B cell (primary cell): ENCODE data around the gene ZNF407. TPM values are rescaled to one million over a fixed set of nuclear protein-coding genes. Genes with fewer than 3 reads are reported as not detected.

ENCODE experiments used
- ATAC-seq: fragments of 200-7000 bp; cut with Tn5 transposase; one replicate; pipeline ENCODE4 v1.10.0; 2021; ENCODE audit warnings: low read depth, mild to moderate bottlenecking, moderate number of reproducible peaks, moderate library complexity
- CTCF ChIA-PET: fragments of 350-600 bp; sonication (Branson Sonifier 250); formaldehyde crosslinking; loops from one replicate; lab custom pipeline; 2021; ENCODE audit warnings: antibody characterized with exemption, inconsistent platforms; lab: Charles Lee
- POLR2A ChIA-PET: fragments of 350-600 bp; sonication (Branson Sonifier 250); formaldehyde crosslinking; loops from one replicate; lab custom pipeline; 2021; ENCODE audit warnings: antibody characterized with exemption; lab: Charles Lee
- DNase-seq: peaks from one replicate; pipeline ENCODE4 v3.0.0; 2013
- H2AFZ ChIP-seq: 2 replicates; pipeline ENCODE4 v1.6.1; 2012; ENCODE audit warnings: mild to moderate bottlenecking, low read depth, low read length; ENCODE audit not compliant: insufficient read depth, poor library complexity, severe bottlenecking
- H3K27ac ChIP-seq, 2 donors: 1 replicate in 1 of 2; 2 replicates in 1 of 2; pipeline ENCODE4 v1.5.1; 2012 to 2013; ENCODE audit warnings: low read length in 2 of 2, mild to moderate bottlenecking in 2 of 2, moderate library complexity in 1 of 2
- H3K27me3 ChIP-seq, 4 experiments: fragments of 200-600 bp in 1 of 4; sonication (generic) in 1 of 4; replicated peaks in 1 of 4; 1 replicate in 2 of 4; 2 replicates in 2 of 4; pipeline versions ENCODE4 v1.6.1 to v1.7.0; 2013 to 2016; ENCODE audit warnings: low read length in 3 of 4, mild to moderate bottlenecking in 2 of 4, mixed read lengths in 1 of 4, moderate library complexity in 1 of 4; ENCODE audit not compliant: insufficient read depth in 4 of 4, control insufficient read depth in 3 of 4; ENCODE audit errors: control extremely low read depth in 1 of 4
- H3K36me3 ChIP-seq, 2 experiments: replicated peaks in 1 of 2; 1 replicate in 1 of 2; 2 replicates in 1 of 2; pipeline versions ENCODE4 v1.6.1 to v1.7.1; 2013; ENCODE audit warnings: low read length in 1 of 2; ENCODE audit not compliant: insufficient read depth in 2 of 2, control insufficient read depth in 1 of 2; ENCODE audit errors: control extremely low read depth in 1 of 2, extremely low read depth in 1 of 2
- H3K4me1 ChIP-seq, 2 donors: fragments of 200-600 bp in 1 of 2; sonication (generic) in 1 of 2; 1 replicate in 1 of 2; 2 replicates in 1 of 2; pipeline versions ENCODE4 v1.5.1 to v1.6.1; 2013 to 2017; ENCODE audit warnings: low read length in 2 of 2; ENCODE audit not compliant: control insufficient read depth in 2 of 2, insufficient read depth in 2 of 2
- H3K4me2 ChIP-seq: replicated peaks from 2 replicates; pipeline ENCODE3; 2012; ENCODE audit warnings: mild to moderate bottlenecking, low read depth, low read length; ENCODE audit not compliant: poor library complexity, severe bottlenecking
- H3K4me3 ChIP-seq, 5 experiments: fragments of 200-600 bp in 1 of 5; sonication (generic) in 1 of 5; 1 replicate in 3 of 5; 2 replicates in 2 of 5; pipeline versions ENCODE4 v1.5.1 to v1.7.0; 2011 to 2016; ENCODE audit warnings: low read length in 4 of 5, mild to moderate bottlenecking in 4 of 5, low read depth in 2 of 5, control low read depth in 1 of 5, moderate library complexity in 1 of 5; ENCODE audit not compliant: insufficient read depth in 1 of 5; ENCODE audit errors: control extremely low read depth in 1 of 5, extremely low read depth in 1 of 5
- H3K79me2 ChIP-seq: fragments of 200-600 bp; sonication (generic); one replicate; pipeline ENCODE4 v1.6.0; 2016; ENCODE audit warnings: low read length; ENCODE audit not compliant: control insufficient read depth, insufficient read depth
- H3K9ac ChIP-seq: fragments of 200-600 bp; sonication (generic); 2 replicates; pipeline ENCODE4 v1.6.1; 2017; ENCODE audit warnings: mild to moderate bottlenecking, low read length, moderate library complexity
- H3K9me3 ChIP-seq, 3 donors: one replicate each; pipeline versions ENCODE4 v1.6.1 to v1.7.1; 2013; ENCODE audit warnings: low read length in 2 of 3; ENCODE audit not compliant: control insufficient read depth in 2 of 3, insufficient read depth in 1 of 3; ENCODE audit errors: control extremely low read depth in 1 of 3
- H4K20me1 ChIP-seq: 2 replicates; pipeline ENCODE4 v1.6.0; 2012; ENCODE audit warnings: mild to moderate bottlenecking, low read length; ENCODE audit not compliant: insufficient read depth, control insufficient read depth, poor library complexity, severe bottlenecking
- H3K27ac Mint-ChIP-seq: one replicate; pipeline ENCODE4 v1.8.0; 2021; ENCODE audit warnings: mixed read lengths
- H3K27me3 Mint-ChIP-seq: one replicate; pipeline ENCODE4 v1.8.0; 2021; ENCODE audit warnings: mixed read lengths
- H3K4me1 Mint-ChIP-seq: one replicate; pipeline ENCODE4 v1.8.0; 2021; ENCODE audit warnings: mixed read lengths
- H3K4me3 Mint-ChIP-seq: one replicate; pipeline ENCODE4 v1.8.0; 2021; ENCODE audit warnings: mixed read lengths
- H3K9me3 Mint-ChIP-seq: one replicate; pipeline ENCODE4 v1.8.0; 2022; ENCODE audit warnings: mixed read lengths; ENCODE audit not compliant: insufficient read depth
- EZH2 ChIP-seq: IDR thresholded peaks from 2 replicates; pipeline ENCODE4 v1.6.1; 2012; ENCODE audit warnings: borderline replicate concordance, low read depth, mild to moderate bottlenecking, moderate library complexity, low read length; ENCODE audit not compliant: insufficient read depth, poor library complexity, severe bottlenecking
- WGBS: methylation state at CpG from one replicate; pipeline ENCODE4 v1.1.5; 2013; ENCODE audit warnings: missing lambda C conversion rate; ENCODE audit not compliant: insufficient coverage; 5-methylcytosine and 5-hydroxymethylcytosine counted together
- intact Hi-C: fragments of 100-400 bp; cut with micrococcal nuclease; formaldehyde crosslinking; loops from one replicate; pipeline ENCODE4 v1.10.0; 2022
- polyA plus RNA-seq: library from polyadenylated mRNA; depleted of rRNA; stranded (reverse); fragments of >200 nt; gene quantifications from 2 replicates; pipeline ENCODE4 v1.2.3, GENCODE V29; 2012
- total RNA-seq, 2 donors: library from RNA; stranded (reverse); fragments of 120-200 nt in 1 of 2; gene quantifications; 1 replicate in 1 of 2; 2 replicates in 1 of 2; pipeline versions ENCODE4 v1.2.3 to v1.2.4, GENCODE V29; 2013 to 2022
- TF ChIP-seq, protein P1 (sequence below): fragments of 200-600 bp; IDR thresholded peaks from one replicate; pipeline ENCODE4 v1.8.0; 2022; ENCODE audit warnings: antibody characterized with exemption, mild to moderate bottlenecking

ZNF407 gene
- total and polyA plus RNA-seq, 2 donors (not counting 1 experiment from before 2014, with no cell fraction given), result 4.5 to 37.1 TPM

DNA sequence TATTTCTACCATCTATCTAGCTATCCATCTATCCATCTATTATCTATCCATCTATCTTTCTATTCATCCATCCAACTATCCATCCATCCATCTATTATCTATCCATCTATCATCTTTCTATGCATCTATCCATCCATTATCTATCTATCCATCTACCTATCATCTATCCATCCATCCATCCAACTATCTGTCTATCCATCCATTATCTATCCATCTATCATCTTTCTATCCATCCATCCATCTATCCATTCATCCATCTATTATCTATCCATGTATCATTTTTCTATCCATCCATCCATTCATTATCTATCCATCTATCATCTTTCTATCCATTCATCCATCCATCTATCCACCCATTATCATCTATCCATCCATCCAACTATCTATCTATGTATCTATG lies 24.6 kb upstream of the ZNF407 start:
- H3K27me3 Mint-ChIP-seq, result peaks cover 19% of the 10 kb centered on the region
- peaks cover 0 to 6% (median 0%) of the 10 kb centered on the region in 4 experiments for H3K27me3 ChIP-seq
- no peak overlapping the region for H3K4me3 Mint-ChIP-seq
- no peak for DNase-seq
- H3K36me3 ChIP-seq, result no peaks in the 10 kb centered on the region
- H3K9me3 Mint-ChIP-seq, result no peaks in the 10 kb centered on the region
- no peak overlapping the region for H3K27ac ChIP-seq
- no peaks in the 10 kb centered on the region for H3K79me2 ChIP-seq
- no peak overlapping the region for H2AFZ ChIP-seq
- H3K4me3 ChIP-seq, result no peak overlapping the region
- no peak overlapping the region for H3K9ac ChIP-seq
- no peaks in the 10 kb centered on the region for H3K4me1 ChIP-seq
- H3K4me1 Mint-ChIP-seq, result peaks cover 2% of the 10 kb centered on the region
- no peaks in the 10 kb centered on the region for H3K9me3 ChIP-seq
- no peak for ATAC-seq
- no peak for TF ChIP-seq EZH2
- TF ChIP-seq, protein P1, sequence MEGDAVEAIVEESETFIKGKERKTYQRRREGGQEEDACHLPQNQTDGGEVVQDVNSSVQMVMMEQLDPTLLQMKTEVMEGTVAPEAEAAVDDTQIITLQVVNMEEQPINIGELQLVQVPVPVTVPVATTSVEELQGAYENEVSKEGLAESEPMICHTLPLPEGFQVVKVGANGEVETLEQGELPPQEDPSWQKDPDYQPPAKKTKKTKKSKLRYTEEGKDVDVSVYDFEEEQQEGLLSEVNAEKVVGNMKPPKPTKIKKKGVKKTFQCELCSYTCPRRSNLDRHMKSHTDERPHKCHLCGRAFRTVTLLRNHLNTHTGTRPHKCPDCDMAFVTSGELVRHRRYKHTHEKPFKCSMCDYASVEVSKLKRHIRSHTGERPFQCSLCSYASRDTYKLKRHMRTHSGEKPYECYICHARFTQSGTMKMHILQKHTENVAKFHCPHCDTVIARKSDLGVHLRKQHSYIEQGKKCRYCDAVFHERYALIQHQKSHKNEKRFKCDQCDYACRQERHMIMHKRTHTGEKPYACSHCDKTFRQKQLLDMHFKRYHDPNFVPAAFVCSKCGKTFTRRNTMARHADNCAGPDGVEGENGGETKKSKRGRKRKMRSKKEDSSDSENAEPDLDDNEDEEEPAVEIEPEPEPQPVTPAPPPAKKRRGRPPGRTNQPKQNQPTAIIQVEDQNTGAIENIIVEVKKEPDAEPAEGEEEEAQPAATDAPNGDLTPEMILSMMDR, result no peak
- ChIA-PET CTCF (interaction anchor here (1.4 kb wide), 1 partner anchor 21 kb away, joined by 4 read pairs; no protein-coding TSS in a partner anchor), POLR2A (no interaction called here)
- H4K20me1 ChIP-seq, result no peaks in the 10 kb centered on the region
- intact Hi-C loops, result no loop called here
- H3K27ac Mint-ChIP-seq, result no peak overlapping the region
- no peak overlapping the region for H3K4me2 ChIP-seq

DNA sequence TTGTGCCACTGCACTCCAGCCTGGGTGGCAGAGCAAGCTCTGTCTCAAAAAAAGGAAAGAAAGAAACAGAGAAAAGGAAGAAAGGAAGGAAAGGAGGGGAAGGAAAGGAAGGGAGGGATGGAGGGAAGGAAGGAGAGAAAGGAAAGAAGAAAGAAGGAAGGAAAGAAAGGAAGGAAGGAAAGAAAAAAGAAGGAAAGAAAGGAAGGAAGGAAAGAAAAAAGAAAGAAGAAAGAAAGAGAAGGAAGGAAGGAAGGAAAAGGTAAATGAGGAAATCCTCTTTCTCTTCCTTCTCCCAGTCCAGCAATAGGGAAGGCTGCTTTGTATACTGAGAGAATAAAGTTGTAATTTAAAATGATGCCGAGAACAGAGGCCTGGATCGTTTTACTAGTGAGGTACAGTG lies 22.8 kb upstream of the ZNF407 start:
- WGBS, result 100% methylated on average over 2 of the region's 2 CpGs
- intact Hi-C loops, result no loop called here

More for the DNA sequence above, 22.8 kb upstream of the ZNF407 start:
- H3K27me3 Mint-ChIP-seq, result peaks cover 23% of the 10 kb centered on the region
- H3K9ac ChIP-seq, result no peak overlapping the region
- no peak overlapping the region for H3K27ac Mint-ChIP-seq
- DNase-seq (no peak), ATAC-seq (no peak)
- H3K4me2 ChIP-seq, result no peak overlapping the region
- H3K4me3 Mint-ChIP-seq, result no peak overlapping the region
- no peaks in the 10 kb centered on the region for H4K20me1 ChIP-seq
- no peak overlapping the region for H2AFZ ChIP-seq
- H3K4me1 ChIP-seq, result no peaks in the 10 kb centered on the region
- TF ChIP-seq, protein P1, result no peak
- TF ChIP-seq EZH2, result no peak
- H3K79me2 ChIP-seq, result no peaks in the 10 kb centered on the region
- ChIA-PET POLR2A (no interaction called here), CTCF (no interaction called here)
- no peaks in the 10 kb centered on the region for H3K4me1 Mint-ChIP-seq
- H3K4me3 ChIP-seq, result no peak overlapping the region
- no peaks in the 10 kb centered on the region for H3K9me3 ChIP-seq
- H3K9me3 Mint-ChIP-seq, result no peaks in the 10 kb centered on the region
- H3K27me3 ChIP-seq, result no peaks in the 10 kb centered on the region
- H3K27ac ChIP-seq, result no peak overlapping the region
- H3K36me3 ChIP-seq, result no peaks in the 10 kb centered on the region
